GM23338 (cell line): ENCODE results near the gene SLC17A1. TPM values are rescaled to one million over a fixed set of nuclear protein-coding genes. Genes with fewer than 3 reads are reported as not detected.

Experiments
- ATAC-seq: fragments of 200-7000 bp; cut with Tn5 transposase; 3 replicates; pipeline ENCODE4 v1.9.1; 2020
- DNase-seq: peaks from one replicate; pipeline ENCODE4 v3.0.0-alpha.2; 2015; ENCODE audit warnings: low spot score
- H2AFZ ChIP-seq: fragments of 200-600 bp; sonication (generic); 2 replicates; pipeline ENCODE4 v1.8.0; 2016; ENCODE audit warnings: antibody characterized with exemption, mild to moderate bottlenecking, moderate library complexity
- H3F3A ChIP-seq: fragments of 200-600 bp; sonication (generic); replicated peaks from 2 replicates; pipeline ENCODE4 v1.8.0; 2017; ENCODE audit warnings: antibody characterized with exemption, mixed run types, low read depth
- H3K27ac ChIP-seq: fragments of 200-600 bp; sonication (generic); 2 replicates; pipeline ENCODE4 v1.6.1; 2016; ENCODE audit warnings: low read depth
- H3K27me3 ChIP-seq: fragments of 200-600 bp; sonication (generic); 2 replicates; pipeline ENCODE4 v1.8.0; 2016; ENCODE audit warnings: mild to moderate bottlenecking, mixed run types, moderate library complexity; ENCODE audit not compliant: insufficient read depth
- H3K36me3 ChIP-seq: fragments of 200-600 bp; sonication (generic); 2 replicates; pipeline ENCODE4 v1.8.0; 2016; ENCODE audit warnings: mild to moderate bottlenecking; ENCODE audit not compliant: insufficient read depth
- H3K4me1 ChIP-seq: fragments of 200-600 bp; sonication (generic); 2 replicates; pipeline ENCODE4 v1.8.0; 2016; ENCODE audit warnings: mild to moderate bottlenecking, moderate library complexity; ENCODE audit not compliant: insufficient read depth
- H3K4me2 ChIP-seq: fragments of 200-600 bp; sonication (generic); 2 replicates; pipeline ENCODE4 v1.7.1; 2017; ENCODE audit warnings: mixed run types
- H3K4me3 ChIP-seq: fragments of 200-600 bp; sonication (generic); 2 replicates; pipeline ENCODE4 v1.6.1; 2016; ENCODE audit warnings: mixed run types
- H3K79me2 ChIP-seq: fragments of 200-600 bp; sonication (generic); replicated peaks from 2 replicates; pipeline ENCODE4 v1.8.0; 2017; ENCODE audit warnings: mild to moderate bottlenecking; ENCODE audit not compliant: insufficient read depth
- H3K9me2 ChIP-seq: fragments of 200-600 bp; sonication (generic); 2 replicates; pipeline ENCODE4 v1.8.0; 2017; ENCODE audit not compliant: insufficient read depth
- H4K20me1 ChIP-seq: fragments of 200-600 bp; sonication (generic); replicated peaks from 2 replicates; pipeline ENCODE4 v1.8.0; 2017; ENCODE audit warnings: mild to moderate bottlenecking; ENCODE audit not compliant: insufficient read depth
- H3K27ac Mint-ChIP-seq: 2 replicates; pipeline ENCODE4 v1.8.0; 2020; ENCODE audit warnings: inconsistent platforms, mild to moderate bottlenecking, moderate library complexity, mixed read lengths
- H3K27me3 Mint-ChIP-seq: 3 replicates; pipeline ENCODE4 v1.8.0; 2022; ENCODE audit warnings: low read depth, mild to moderate bottlenecking, moderate library complexity, mixed read lengths, inconsistent platforms; ENCODE audit not compliant: insufficient read depth, poor library complexity
- H3K36me3 Mint-ChIP-seq: 3 replicates; pipeline ENCODE4 v1.8.0; 2021; ENCODE audit warnings: low read depth, mild to moderate bottlenecking, inconsistent platforms, moderate library complexity, mixed read lengths
- H3K4me1 Mint-ChIP-seq: 3 replicates; pipeline ENCODE4 v1.8.0; 2020; ENCODE audit warnings: mild to moderate bottlenecking, inconsistent platforms, mixed read lengths
- H3K4me3 Mint-ChIP-seq: 3 replicates; pipeline ENCODE4 v1.8.0; 2021; ENCODE audit warnings: moderate library complexity, mild to moderate bottlenecking, inconsistent platforms, mixed read lengths
- H3K9me3 Mint-ChIP-seq: 3 replicates; pipeline ENCODE4 v1.8.0; 2020; ENCODE audit warnings: moderate library complexity, mild to moderate bottlenecking, inconsistent platforms, mixed read lengths
- CREB1 ChIP-seq: fragments of 250-450 bp; sonication (Bioruptor Pico); IDR thresholded peaks from 2 replicates; pipeline ENCODE4 v1.5.0; 2020; ENCODE audit warnings: low read depth, mild to moderate bottlenecking, moderate library complexity
- CTCF ChIP-seq, 2 experiments: fragments of 200-600 bp in 1 of 2; sonication (generic) in 1 of 2; conservative IDR thresholded peaks; 2 replicates each; pipeline versions ENCODE4 v1.5.1 to v1.6.1; 2016 to 2017; ENCODE audit warnings: antibody characterized with exemption in 2 of 2, low read depth in 2 of 2, mild to moderate bottlenecking in 2 of 2, moderate library complexity in 1 of 2
- ETS1 ChIP-seq: IDR thresholded peaks from 2 replicates; pipeline ENCODE4 v1.6.1; 2016; ENCODE audit warnings: antibody characterized with exemption
- EZH2 ChIP-seq: fragments of 200-600 bp; sonication (generic); IDR thresholded peaks from one replicate; pipeline ENCODE4 v1.8.0; 2017; ENCODE audit warnings: antibody characterized with exemption, mild to moderate bottlenecking, low read depth; ENCODE audit not compliant: unreplicated experiment
- EZH2phosphoT487 ChIP-seq: fragments of 200-600 bp; sonication (generic); IDR thresholded peaks from one replicate; pipeline ENCODE4 v1.8.1; 2018; ENCODE audit warnings: antibody characterized with exemption; ENCODE audit not compliant: unreplicated experiment
- JUNB ChIP-seq: IDR thresholded peaks from one replicate; pipeline ENCODE4 v1.6.1; 2016; ENCODE audit warnings: antibody characterized with exemption; ENCODE audit not compliant: unreplicated experiment
- NANOG ChIP-seq: IDR thresholded peaks from 2 replicates; pipeline ENCODE4 v1.6.1; 2016; ENCODE audit warnings: antibody characterized with exemption, borderline replicate concordance
- POLR2AphosphoS5 ChIP-seq: IDR thresholded peaks from 2 replicates; pipeline ENCODE4 v1.6.1; 2016; ENCODE audit warnings: antibody characterized with exemption, low read depth
- REST ChIP-seq: IDR thresholded peaks from one replicate; pipeline ENCODE4 v1.6.1; 2018; ENCODE audit warnings: antibody characterized with exemption; ENCODE audit not compliant: unreplicated experiment
- STAT1 ChIP-seq: IDR thresholded peaks from one replicate; pipeline ENCODE4 v1.6.1; 2016; ENCODE audit warnings: antibody characterized with exemption; ENCODE audit not compliant: unreplicated experiment
- ZNF331 ChIP-seq: fragments of 250-450 bp; sonication (Bioruptor Pico); IDR thresholded peaks from 2 replicates; pipeline ENCODE4 v1.5.0; 2020; ENCODE audit warnings: low read depth, mild to moderate bottlenecking, moderate library complexity
- polyA plus RNA-seq: library from polyadenylated mRNA; unstranded; fragments of >200 nt; fragmentation: Nextera tagmentation; extraction: Ambion mirVana; gene quantifications from 2 replicates; pipeline ENCODE4 v1.2.1, GENCODE V29; 2016
- total RNA-seq: library from RNA; depleted of rRNA; stranded (reverse); fragments of >200 nt; shearing (Covaris generic); gene quantifications from 2 replicates; pipeline ENCODE4 v1.2.3, GENCODE V29; 2014

The SLC17A1 gene
- total and polyA plus RNA-seq, 2 experiments from 2014 or later, result not detected

- TF ChIP-seq CREB1, result no peak
- TF ChIP-seq JUNB, result no peak
- TF ChIP-seq REST, result no peak
- TF ChIP-seq EZH2phosphoT487, result no peak
Measured at GRCh38 chr6:25875563-25875905, 43.7 kb upstream of the SLC17A1 start (continued).

GRCh38 chr6:25874822-25875562 is 43.1 kb upstream of the SLC17A1 start:
- no peak overlapping the region for H3K4me2 ChIP-seq
- no peak overlapping the region for H3K4me3 ChIP-seq
- no peak for DNase-seq
- Mint-ChIP-seq H3K4me1 (no peaks in the 10 kb centered on the region), H3K27ac (no peak overlapping the region), H3K9me3 (no peaks in the 10 kb centered on the region), H3K27me3 (no peaks in the 10 kb centered on the region), H3K4me3 (no peak overlapping the region), H3K36me3 (no peaks in the 10 kb centered on the region)
- no peaks in the 10 kb centered on the region for H3K79me2 ChIP-seq
- no peaks in the 10 kb centered on the region for H3F3A ChIP-seq
- no peaks in the 10 kb centered on the region for H3K36me3 ChIP-seq
- no peak overlapping the region for H2AFZ ChIP-seq
- H3K27me3 ChIP-seq, result no peaks in the 10 kb centered on the region
- no peak overlapping the region for H3K27ac ChIP-seq
- no peaks in the 10 kb centered on the region for H4K20me1 ChIP-seq
- no peak for ATAC-seq
- H3K4me1 ChIP-seq, result no peaks in the 10 kb centered on the region
- no peaks in the 10 kb centered on the region for H3K9me2 ChIP-seq
- TF ChIP-seq JUNB (no peak), ETS1 (no peak), CREB1 (no peak), POLR2AphosphoS5 (no peak), EZH2phosphoT487 (no peak), ZNF331 (CRISPR knock-in tag) (no peak), EZH2 (no peak), REST (no peak), STAT1 (no peak), CTCF (conservative IDR thresholded peaks at IDR 0.05; ENCODE audit: low read depth in 2 of 2) (no peak), NANOG (no peak)
